Lung (tissue), 12 donors: Measurements from ENCODE around the gene QKI. TPM values are rescaled to one million over a fixed set of nuclear protein-coding genes. Genes with fewer than 3 reads are reported as not detected.

Experiments
- ATAC-seq: fragments of 200-7000 bp; cut with Tn5 transposase; one replicate; pipeline ENCODE4 v1.9.1; 2020; ENCODE audit warnings: moderate number of reproducible peaks; ENCODE audit not compliant: insufficient read depth, low FRiP score
- DNase-seq, 3 donors: peaks; one replicate each; pipeline ENCODE4 v3.0.0-alpha.2; 2013 to 2017
- H3K27ac ChIP-seq, 2 donors: one replicate each; pipeline ENCODE4 v1.5.1; 2013; ENCODE audit warnings: mild to moderate bottlenecking in 2 of 2, moderate library complexity in 2 of 2, control low read depth in 1 of 2, inconsistent platforms in 1 of 2, low read depth in 1 of 2, low read length in 1 of 2
- H3K27me3 ChIP-seq, 3 donors: one replicate each; pipeline ENCODE4 v1.5.1; 2013; ENCODE audit warnings: low read length in 2 of 3; ENCODE audit not compliant: control insufficient read depth in 3 of 3, insufficient read depth in 3 of 3
- H3K36me3 ChIP-seq, 4 donors: one replicate each; pipeline ENCODE4 v1.5.1; 2013; ENCODE audit warnings: low read length in 4 of 4, mild to moderate bottlenecking in 1 of 4, moderate library complexity in 1 of 4; ENCODE audit not compliant: control insufficient read depth in 4 of 4, insufficient read depth in 4 of 4
- H3K4me1 ChIP-seq, 5 donors: one replicate each; pipeline ENCODE4 v1.5.1; 2013; ENCODE audit warnings: low read length in 5 of 5, mild to moderate bottlenecking in 2 of 5, moderate library complexity in 1 of 5; ENCODE audit not compliant: control insufficient read depth in 5 of 5, insufficient read depth in 5 of 5
- H3K4me3 ChIP-seq: one replicate; pipeline ENCODE4 v1.5.1; 2013; ENCODE audit warnings: mild to moderate bottlenecking, control low read depth, moderate library complexity
- H3K9ac ChIP-seq, 2 donors: one replicate each; pipeline ENCODE4 v1.5.1; 2013; ENCODE audit warnings: low read length in 2 of 2, control low read depth in 1 of 2; ENCODE audit not compliant: insufficient read depth in 1 of 2
- H3K9me3 ChIP-seq, 4 donors: one replicate each; pipeline ENCODE4 v1.5.1; 2013; ENCODE audit warnings: low read length in 3 of 4, mild to moderate bottlenecking in 1 of 4, moderate library complexity in 1 of 4; ENCODE audit not compliant: control insufficient read depth in 4 of 4, insufficient read depth in 3 of 4
- CTCF ChIP-seq: IDR thresholded peaks from 2 replicates; pipeline ENCODE4 v1.5.1; 2012; ENCODE audit warnings: mild to moderate bottlenecking; ENCODE audit errors: control extremely low read depth, extremely low read depth
- WGBS, 2 donors: extraction: QIAGEN DNeasy Blood & Tissue Kit; methylation state at CpG; one replicate each; pipeline ENCODE4 v1.1.7; 2013; 5-methylcytosine and 5-hydroxymethylcytosine counted together
- polyA plus RNA-seq, 2 donors: library from polyadenylated mRNA; stranded (reverse); fragments of 200-250 nt; gene quantifications; one replicate each; pipeline ENCODE4 v1.2.1, GENCODE V29; 2013
- total RNA-seq, 2 donors: library from RNA; depleted of rRNA in 1 of 2; stranded (reverse); fragments of >200 nt in 1 of 2; gene quantifications; one replicate each; pipeline ENCODE4 v1.2.1, GENCODE V29; 2014 to 2021
- donor health status: control.
- donor health status: control.
- donor health status: Bipolar disorder and iron deficiency.
- donor health status: healthy.
- donor health status: DM: yes; HTN: yes; CAD: no.

The QKI gene
- total and polyA plus RNA-seq, 4 donors = 20.6 to 228 (median 114) TPM

DNA sequence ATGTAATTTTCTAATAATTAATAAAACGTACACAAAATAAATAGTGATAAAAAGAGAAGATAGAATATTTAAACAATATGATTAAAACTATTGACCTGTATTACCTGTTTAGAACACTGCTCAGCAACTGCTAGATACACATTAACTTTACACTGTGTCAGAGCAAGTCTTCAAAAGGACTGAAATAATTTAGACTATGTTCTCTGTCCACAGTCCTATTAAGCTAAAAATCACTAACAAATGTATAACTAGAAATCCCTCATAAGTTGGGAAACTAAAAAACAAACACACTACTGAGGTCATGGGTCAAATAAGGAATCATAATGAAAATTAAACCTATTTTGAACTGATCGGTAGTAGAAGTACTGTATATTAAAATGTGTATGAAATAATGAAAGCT is 181.7 kb downstream of the QKI start:
- no peak overlapping the region for H3K27ac ChIP-seq
- no peaks in the 10 kb centered on the region for H3K4me1 ChIP-seq
- no peak for DNase-seq
- H3K4me3 ChIP-seq = no peak overlapping the region
- no peak overlapping the region for H3K9ac ChIP-seq
- 94 to 96% methylated on average over 2 of the region's 2 CpGs for WGBS, 2 donors
- no peaks in the 10 kb centered on the region for H3K36me3 ChIP-seq
- H3K9me3 ChIP-seq = peaks cover 0 to 2% (median 0%) of the 10 kb centered on the region in 4 donors
- no peak for TF ChIP-seq CTCF
- no peaks in the 10 kb centered on the region for H3K27me3 ChIP-seq
- no peak for ATAC-seq

DNA sequence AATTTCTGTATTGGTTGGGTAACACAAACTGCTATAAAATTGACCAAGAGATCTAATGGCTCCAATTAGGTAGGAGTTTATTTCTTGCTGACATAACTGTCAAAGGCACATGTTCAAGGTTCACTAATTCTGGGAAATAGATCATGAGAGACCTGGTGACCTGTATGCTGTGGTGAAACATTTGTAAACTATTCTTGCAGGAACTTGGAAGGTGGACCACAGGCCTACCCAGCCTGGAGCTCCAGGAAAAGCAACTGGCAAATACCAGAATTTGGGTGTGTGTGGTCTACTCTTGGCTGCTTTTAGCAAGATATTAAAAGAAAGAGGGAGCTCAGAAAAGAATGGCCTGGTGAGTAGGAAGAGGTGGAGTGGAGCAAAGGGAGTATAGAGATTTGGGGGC is 184.6 kb downstream of the QKI start:
- DNase-seq (no peak), ATAC-seq (no peak)
- Histone ChIP-seq H3K27ac (no peak overlapping the region), H3K9ac (no peak overlapping the region), H3K4me1 (no peaks in the 10 kb centered on the region), H3K9me3 (peaks cover 0 to 2% (median 0%) of the 10 kb centered on the region in 4 donors), H3K36me3 (no peaks in the 10 kb centered on the region), H3K4me3 (no peak overlapping the region), H3K27me3 (no peaks in the 10 kb centered on the region)
- TF ChIP-seq CTCF = no peak

GRCh38 chr6:163599684-163600083 is 185.2 kb downstream of the QKI start:
- no peaks in the 10 kb centered on the region for H3K36me3 ChIP-seq
- no peaks in the 10 kb centered on the region for H3K27me3 ChIP-seq
- no peak overlapping the region for H3K9ac ChIP-seq
- no peak overlapping the region for H3K4me3 ChIP-seq
- ATAC-seq (no peak), DNase-seq (no peak)
- H3K9me3 ChIP-seq = peaks cover 0 to 2% (median 0%) of the 10 kb centered on the region in 4 donors
- H3K27ac ChIP-seq = no peak overlapping the region
- H3K4me1 ChIP-seq = no peaks in the 10 kb centered on the region
- WGBS, 2 donors = 91 to 97% methylated on average over 2 of the region's 2 CpGs
- TF ChIP-seq CTCF = no peak

DNA sequence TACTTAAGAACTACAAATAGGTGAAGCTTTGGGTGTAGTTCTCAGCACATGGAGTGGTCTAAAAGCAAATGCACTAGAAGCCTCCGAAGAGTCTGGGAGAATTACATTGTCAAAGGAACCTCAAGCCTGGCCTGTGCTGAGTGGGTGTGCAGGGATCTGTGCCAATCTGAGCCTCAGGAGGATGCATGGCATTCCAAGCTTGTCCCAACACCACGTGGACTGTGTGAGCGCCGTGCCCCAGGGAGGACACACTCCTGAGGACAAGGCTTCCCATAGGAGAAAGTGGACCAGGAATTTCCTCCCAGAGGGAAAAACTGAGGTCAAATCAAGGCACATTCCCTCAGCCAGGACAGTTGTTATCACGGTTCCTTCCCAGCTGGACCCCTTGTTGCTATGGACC is 185.8 kb downstream of the QKI start:
- Histone ChIP-seq H3K4me3 (no peak overlapping the region), H3K9ac (no peak overlapping the region), H3K27ac (no peak overlapping the region), H3K4me1 (no peaks in the 10 kb centered on the region), H3K36me3 (no peaks in the 10 kb centered on the region), H3K9me3 (peaks cover 0 to 2% (median 0%) of the 10 kb centered on the region in 4 donors), H3K27me3 (no peaks in the 10 kb centered on the region)
- WGBS, 2 donors = 83 to 93% methylated on average over 5 of the region's 5 CpGs
- no peak for TF ChIP-seq CTCF
- no peak for ATAC-seq
- DNase-seq = no peak
